GM12878 (cell line): ENCODE results near the gene TRMT13. TPM values are rescaled to one million over a fixed set of nuclear protein-coding genes. Genes with fewer than 3 reads are reported as not detected.

Experiments
- ATAC-seq: fragments of 200-7000 bp; cut with Tn5 transposase; 3 replicates; pipeline ENCODE4 v1.9.1; 2020; ENCODE audit warnings: mild to moderate bottlenecking, moderate library complexity
- BruUV-seq: library from RNA; stranded (reverse); fragments of 400-500 nt; replicated peaks from 2 replicates; lab custom pipeline; 2021; lab: Mats Ljungman, UMichigan
- CTCF ChIA-PET: fragments of 300-600 bp; sonication (Branson Sonifier 250); formaldehyde crosslinking; extraction: SDS; loops from one replicate; lab custom pipeline; 2021; ENCODE audit warnings: inconsistent platforms; lab: Yijun Ruan, JAX
- POLR2A ChIA-PET: fragments of 350-600 bp; formaldehyde crosslinking; extraction: SDS; loops from one replicate; lab custom pipeline; 2021; ENCODE audit warnings: inconsistent platforms; lab: Charles Lee
- RAD21 ChIA-PET: fragments of 300-600 bp; sonication (Branson Sonifier 250); formaldehyde crosslinking; loops from one replicate; lab custom pipeline; 2023; ENCODE audit warnings: antibody characterized with exemption; ENCODE audit not compliant: unreplicated experiment; lab: Charles Lee
- SMC1A ChIA-PET: fragments of 300-600 bp; sonication (Branson Sonifier 250); formaldehyde crosslinking; loops from one replicate; lab custom pipeline; 2023; ENCODE audit not compliant: unreplicated experiment, uncharacterized antibody; lab: Charles Lee
- DNase-seq: peaks from one replicate; pipeline ENCODE4 v3.0.0-alpha.2; 2011; ENCODE audit warnings: low read depth, low spot score
- FAIRE-seq: peaks from 3 replicates; lab custom pipeline; 2011; peaks lifted over from hg19 to GRCh38; lab: Jason Lieb, UNC
- H2AFZ ChIP-seq: 2 replicates; pipeline ENCODE4 v1.6.0; 2011; ENCODE audit warnings: low read depth, low read length, control low read depth; ENCODE audit not compliant: control insufficient read depth
- H3K27ac ChIP-seq: 2 replicates; pipeline ENCODE4 v1.5.1; 2011; ENCODE audit warnings: control low read depth; ENCODE audit not compliant: control insufficient read depth, insufficient read depth
- H3K27me3 ChIP-seq, 2 experiments: replicated peaks in 1 of 2; 2 replicates each; pipeline versions ENCODE4 v1.6.0 to v1.6.1; 2011; ENCODE audit warnings: low read length in 1 of 2; ENCODE audit not compliant: control insufficient read depth in 2 of 2, insufficient read depth in 2 of 2
- H3K36me3 ChIP-seq, 2 experiments: 2 replicates each; pipeline ENCODE4 v1.5.1; 2011; ENCODE audit warnings: low read length in 1 of 2; ENCODE audit not compliant: control insufficient read depth in 2 of 2, insufficient read depth in 2 of 2
- H3K4me1 ChIP-seq: 2 replicates; pipeline ENCODE4 v1.6.1; 2011; ENCODE audit warnings: mild to moderate bottlenecking, low read length, moderate library complexity, mixed read lengths; ENCODE audit not compliant: control insufficient read depth, insufficient read depth
- H3K4me2 ChIP-seq: 2 replicates; pipeline ENCODE4 v1.6.0; 2011; ENCODE audit warnings: control low read depth; ENCODE audit not compliant: control insufficient read depth, insufficient read depth
- H3K4me3 ChIP-seq: fragments of 200-600 bp; sonication (generic); 2 replicates; pipeline ENCODE4 v1.5.1; 2016
- H3K79me2 ChIP-seq: 2 replicates; pipeline ENCODE4 v1.6.0; 2011; ENCODE audit warnings: low read length; ENCODE audit not compliant: control insufficient read depth, insufficient read depth
- H3K9ac ChIP-seq: 2 replicates; pipeline ENCODE4 v1.8.0; 2011; ENCODE audit warnings: low read length, control low read depth, mixed read lengths; ENCODE audit not compliant: control insufficient read depth, insufficient read depth
- H3K9me3 ChIP-seq: replicated peaks from 3 replicates; pipeline ENCODE4 v1.5.1; 2011; ENCODE audit warnings: mild to moderate bottlenecking, low read length; ENCODE audit not compliant: control insufficient read depth, insufficient read depth
- H4K20me1 ChIP-seq: 2 replicates; pipeline ENCODE4 v1.6.0; 2011; ENCODE audit not compliant: control insufficient read depth, insufficient read depth
- HDAC2 ChIP-seq: fragments of 200-600 bp; sonication (generic); IDR thresholded peaks from 2 replicates; pipeline ENCODE4 v1.6.1; 2017
- NR2C1 ChIP-seq: fragments of 450-650 bp; IDR thresholded peaks from 2 replicates; pipeline ENCODE4 v1.6.1; 2017; ENCODE audit warnings: antibody characterized with exemption, mild to moderate bottlenecking, moderate library complexity
- SP1 ChIP-seq: IDR thresholded peaks from one replicate; pipeline ENCODE4 v1.6.1; 2011; ENCODE audit warnings: low read depth, low read length
- WGBS: methylation state at CpG from one replicate; pipeline ENCODE4 v1.1.6; 2016; ENCODE audit warnings: low lambda C conversion rate; ENCODE audit not compliant: insufficient replicate concordance, insufficient coverage; ENCODE audit errors: missing lambda C conversion rate; 5-methylcytosine and 5-hydroxymethylcytosine counted together
- in situ Hi-C: fragments of 300-500 bp; cut with MboI; formaldehyde crosslinking; loops from 9 replicates; pipeline ENCODE4 v1.14.3; 2018; ENCODE audit warnings: mixed read lengths
- intact Hi-C: fragments of 100-400 bp; cut with micrococcal nuclease; formaldehyde crosslinking; loops from one replicate; pipeline ENCODE4 v1.14.2; 2022; ENCODE audit not compliant: unreplicated experiment
- polyA plus RNA-seq, 11 experiments: library from polyadenylated mRNA; depleted of rRNA in 4 of 11; unstranded in 6 of 11; stranded (reverse) in 5 of 11; fragments of >200 nt; fragmentation: Nextera tagmentation in 4 of 11; fragmentation: Illumina TruSeq in 1 of 11; extraction: Ambion mirVana in 4 of 11; extraction: Trizol in 1 of 11; gene quantifications; 1 replicate in 1 of 11; 2 replicates in 10 of 11; pipeline versions ENCODE4 v1.2.1 to v1.2.3, GENCODE V29; 2011 to 2016; ENCODE audit warnings: inconsistent platforms in 2 of 11, missing spikeins in 2 of 11, low read depth in 1 of 11
- total RNA-seq, 4 experiments: library from RNA; depleted of rRNA in 3 of 4; stranded (reverse); fragments of >200 nt in 3 of 4; fragmentation: Illumina TruSeq in 1 of 4; extraction: Trizol in 1 of 4; gene quantifications; 2 replicates each; pipeline versions ENCODE4 v1.2.1 to v1.2.3, GENCODE V29; 2013 to 2021
- TF ChIP-seq, protein P1 (sequence below): fragments of 450-650 bp; IDR thresholded peaks from 2 replicates; pipeline ENCODE4 v1.6.1; 2016; ENCODE audit warnings: mild to moderate bottlenecking, moderate library complexity, borderline replicate concordance
- TF ChIP-seq, protein P2 (sequence below): IDR thresholded peaks from 2 replicates; pipeline ENCODE4 v1.6.1; 2012; ENCODE audit warnings: low read depth, low read length, improper control_type of control experiment

TRMT13 gene
- total and polyA plus RNA-seq, 10 of the 15 experiments (the other 5 are each of a cell fraction or from before 2014, with no cell fraction given), result 13.7 to 26.6 (median 21.9) TPM

DNA sequence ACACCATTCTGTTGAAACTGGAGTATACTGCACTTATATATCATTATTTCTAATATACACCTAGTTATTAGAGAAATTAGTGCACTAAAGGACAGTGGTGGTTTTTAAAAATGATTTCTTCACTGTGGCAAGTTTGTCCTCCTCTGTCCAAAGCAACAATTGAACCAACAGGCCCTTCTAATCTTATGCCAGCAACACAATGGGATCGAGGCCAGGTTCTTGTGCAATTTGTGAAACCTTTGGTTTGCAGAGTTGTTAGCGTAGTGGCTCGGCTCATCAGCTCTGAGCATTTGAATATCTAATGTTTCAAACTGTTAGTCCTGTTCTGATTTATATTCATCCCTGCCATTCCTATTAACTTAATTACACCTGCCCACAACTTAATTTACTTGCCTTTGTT is 54.9 kb downstream of the TRMT13 start:
- Histone ChIP-seq H3K4me3 (no peak overlapping the region), H3K27me3 (no peaks in the 10 kb centered on the region), H3K27ac (no peak overlapping the region)
- FAIRE-seq (no peak), ATAC-seq (no peak), DNase-seq (no peak)
- ChIA-PET SMC1A (interaction anchor here (1.1 kb wide), 1 partner anchor 20 kb away, joined by 3 read pairs; no protein-coding TSS in a partner anchor), RAD21 (no interaction called here)
- TF ChIP-seq HDAC2 (no peak), SP1 (no peak), NR2C1 (no peak)
- TF ChIP-seq, protein P1, sequence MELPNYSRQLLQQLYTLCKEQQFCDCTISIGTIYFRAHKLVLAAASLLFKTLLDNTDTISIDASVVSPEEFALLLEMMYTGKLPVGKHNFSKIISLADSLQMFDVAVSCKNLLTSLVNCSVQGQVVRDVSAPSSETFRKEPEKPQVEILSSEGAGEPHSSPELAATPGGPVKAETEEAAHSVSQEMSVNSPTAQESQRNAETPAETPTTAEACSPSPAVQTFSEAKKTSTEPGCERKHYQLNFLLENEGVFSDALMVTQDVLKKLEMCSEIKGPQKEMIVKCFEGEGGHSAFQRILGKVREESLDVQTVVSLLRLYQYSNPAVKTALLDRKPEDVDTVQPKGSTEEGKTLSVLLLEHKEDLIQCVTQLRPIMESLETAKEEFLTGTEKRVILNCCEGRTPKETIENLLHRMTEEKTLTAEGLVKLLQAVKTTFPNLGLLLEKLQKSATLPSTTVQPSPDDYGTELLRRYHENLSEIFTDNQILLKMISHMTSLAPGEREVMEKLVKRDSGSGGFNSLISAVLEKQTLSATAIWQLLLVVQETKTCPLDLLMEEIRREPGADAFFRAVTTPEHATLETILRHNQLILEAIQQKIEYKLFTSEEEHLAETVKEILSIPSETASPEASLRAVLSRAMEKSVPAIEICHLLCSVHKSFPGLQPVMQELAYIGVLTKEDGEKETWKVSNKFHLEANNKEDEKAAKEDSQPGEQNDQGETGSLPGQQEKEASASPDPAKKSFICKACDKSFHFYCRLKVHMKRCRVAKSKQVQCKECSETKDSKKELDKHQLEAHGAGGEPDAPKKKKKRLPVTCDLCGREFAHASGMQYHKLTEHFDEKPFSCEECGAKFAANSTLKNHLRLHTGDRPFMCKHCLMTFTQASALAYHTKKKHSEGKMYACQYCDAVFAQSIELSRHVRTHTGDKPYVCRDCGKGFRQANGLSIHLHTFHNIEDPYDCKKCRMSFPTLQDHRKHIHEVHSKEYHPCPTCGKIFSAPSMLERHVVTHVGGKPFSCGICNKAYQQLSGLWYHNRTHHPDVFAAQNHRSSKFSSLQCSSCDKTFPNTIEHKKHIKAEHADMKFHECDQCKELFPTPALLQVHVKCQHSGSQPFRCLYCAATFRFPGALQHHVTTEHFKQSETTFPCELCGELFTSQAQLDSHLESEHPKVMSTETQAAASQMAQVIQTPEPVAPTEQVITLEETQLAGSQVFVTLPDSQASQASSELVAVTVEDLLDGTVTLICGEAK, result no peak
- TF ChIP-seq, protein P2, sequence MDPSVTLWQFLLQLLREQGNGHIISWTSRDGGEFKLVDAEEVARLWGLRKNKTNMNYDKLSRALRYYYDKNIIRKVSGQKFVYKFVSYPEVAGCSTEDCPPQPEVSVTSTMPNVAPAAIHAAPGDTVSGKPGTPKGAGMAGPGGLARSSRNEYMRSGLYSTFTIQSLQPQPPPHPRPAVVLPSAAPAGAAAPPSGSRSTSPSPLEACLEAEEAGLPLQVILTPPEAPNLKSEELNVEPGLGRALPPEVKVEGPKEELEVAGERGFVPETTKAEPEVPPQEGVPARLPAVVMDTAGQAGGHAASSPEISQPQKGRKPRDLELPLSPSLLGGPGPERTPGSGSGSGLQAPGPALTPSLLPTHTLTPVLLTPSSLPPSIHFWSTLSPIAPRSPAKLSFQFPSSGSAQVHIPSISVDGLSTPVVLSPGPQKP, result no peak
- TF ChIP-seq, all 136 proteins: peak for 0
- Histone ChIP-seq H3K36me3 (peaks cover 0 to 3% of the 10 kb centered on the region in 2 experiments; a peak in 1 of 4 replicates), H3K4me1 (peaks cover 12% of the 10 kb centered on the region), H3K79me2 (no peaks in the 10 kb centered on the region), H2AFZ (no peak overlapping the region), H3K9me3 (no peaks in the 10 kb centered on the region; the same call in 2 of the 3 replicates), H3K4me2 (no peak overlapping the region), H4K20me1 (no peaks in the 10 kb centered on the region), H3K9ac (no peak overlapping the region)
- WGBS, result 100% methylated on average over 3 of the region's 3 CpGs
- CTCF ChIA-PET, result no interaction called here
- in situ Hi-C loops, result no loop called here
- POLR2A ChIA-PET, result no interaction called here
- intact Hi-C loops, result no loop called here
- BruUV-seq, result no TSS peak
